SKM-1 (cell line): Measurements from ENCODE around the gene FAM221A.
"Not testable (repeated sequence)": the region's sequence is repeated elsewhere in the genome, so short reads cannot be mapped to it uniquely, and the experiment has no call there.

ENCODE experiments used
- DNase-seq: peaks from one replicate; lab custom pipeline; 2025; ENCODE audit not compliant: unreplicated experiment; lab: John Stamatoyannopoulos, UW

Gene FAM221A

DNA sequence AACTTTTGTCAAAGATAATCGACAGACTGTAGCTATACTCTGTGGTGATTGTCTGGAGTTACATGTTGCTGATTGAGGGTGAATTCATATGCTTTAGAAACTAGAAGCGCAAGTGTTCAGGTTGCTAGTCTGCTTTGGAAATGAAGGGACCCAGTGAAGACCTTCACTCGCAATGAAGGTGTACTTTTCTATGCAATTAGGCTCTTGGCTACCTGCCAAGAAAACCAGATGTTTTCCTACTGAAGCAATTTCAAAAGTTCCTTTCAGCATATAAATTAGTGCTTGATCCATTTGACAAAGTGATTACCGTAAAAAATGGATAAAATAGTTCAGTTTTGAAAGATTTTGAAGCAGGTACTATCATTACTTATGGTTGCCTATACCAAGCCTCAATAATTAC is 20.0 kb downstream of the FAM221A start:
- DNase-seq, result no peak

DNA sequence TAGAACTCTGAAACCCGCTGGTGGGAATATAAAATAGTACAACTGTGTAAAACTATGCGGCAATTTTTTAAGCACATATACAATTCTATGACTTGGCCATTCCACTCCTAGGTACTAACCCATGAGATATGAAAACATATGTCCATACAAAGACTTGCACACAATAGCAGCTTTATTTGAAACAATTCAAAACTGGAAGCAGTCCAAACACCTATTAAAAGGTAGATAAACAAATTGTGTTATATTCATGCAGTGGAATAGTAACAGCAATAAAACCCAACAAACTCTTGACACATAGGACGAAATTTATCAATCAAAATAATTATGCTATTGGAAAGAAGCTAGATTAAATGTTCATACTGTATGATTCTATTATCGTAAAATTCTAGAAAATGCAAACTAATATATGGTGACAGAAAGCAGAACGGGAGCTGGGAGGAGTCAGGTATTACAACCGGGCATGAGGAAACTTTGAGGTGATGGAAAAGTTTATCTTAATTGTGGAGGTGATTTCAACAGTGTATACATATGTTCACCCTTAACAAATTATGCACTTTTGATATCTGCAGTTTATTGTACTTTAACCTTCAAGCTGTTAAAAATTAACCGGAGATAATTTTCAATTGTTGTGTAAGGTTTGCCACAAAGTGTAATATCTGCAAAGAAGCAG is 29.2 kb downstream of the FAM221A start:
- DNase-seq, result no peak

DNA sequence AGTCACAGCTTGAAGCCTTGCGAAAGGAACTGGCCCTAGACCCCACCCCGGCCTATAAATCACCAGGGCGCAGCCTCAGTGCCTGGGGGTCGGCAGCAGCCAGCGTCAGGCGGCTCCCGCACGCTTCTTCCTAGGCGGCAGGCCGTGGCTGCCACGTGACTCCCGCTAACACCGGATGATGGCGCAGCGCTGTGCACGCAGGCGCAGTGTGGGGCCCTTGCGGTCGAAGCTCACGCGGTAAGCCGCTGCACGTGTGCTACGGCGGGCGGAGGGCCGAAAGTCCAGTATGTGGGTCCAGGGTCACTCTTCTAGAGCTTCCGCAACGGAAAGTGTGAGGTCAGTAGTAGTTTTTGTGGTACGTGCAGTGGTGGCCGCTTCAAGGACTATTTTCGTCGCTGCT is 30.0 kb downstream of the FAM221A start, which contains the start of gene STK31:
Gene STK31 (plus strand): TSS at position 220 of the 400 bp plus-strand sequence. CDS start 67 bp downstream, at position 287.
- DNase-seq, result no peak

DNA sequence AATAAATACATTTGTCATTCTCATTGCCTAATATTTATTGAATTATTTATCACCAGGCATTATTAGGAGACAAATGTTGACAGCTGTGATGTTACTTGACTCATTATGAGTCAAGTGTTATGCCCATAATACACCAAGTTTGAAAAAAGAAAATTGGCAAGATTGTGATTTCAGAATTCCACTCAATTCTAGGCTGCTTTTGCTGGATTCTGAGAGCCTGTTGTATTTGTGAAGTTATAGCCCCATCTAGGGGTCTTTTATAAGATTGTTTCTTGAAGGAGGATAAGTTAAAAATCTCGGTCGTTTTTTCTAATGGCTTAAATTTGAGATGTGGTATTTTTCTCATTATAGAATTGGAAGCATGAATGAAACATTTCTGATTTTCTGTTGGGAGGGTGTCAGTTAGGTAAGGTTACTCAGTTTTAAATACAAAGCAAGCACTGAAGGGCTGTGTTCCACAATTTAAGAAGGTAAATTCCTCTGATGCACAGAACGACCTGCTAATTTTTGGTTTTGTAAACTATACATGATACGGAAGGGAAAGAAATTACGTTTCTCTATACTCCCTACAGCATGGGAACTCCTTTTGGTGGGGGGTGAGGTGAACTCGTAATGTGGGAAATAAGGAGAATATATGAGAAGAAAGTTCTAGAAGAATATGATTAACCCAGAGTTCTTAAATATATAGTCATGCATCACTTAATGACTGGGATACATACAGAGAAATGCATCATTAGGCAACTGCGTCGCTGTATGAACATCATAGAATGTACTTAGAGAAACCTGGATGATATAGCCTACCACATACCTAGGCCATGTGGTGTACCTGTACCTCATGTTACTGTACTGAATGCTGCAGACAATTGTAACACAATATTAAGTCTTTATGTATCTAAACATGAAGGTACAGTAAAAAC is 32.6 kb downstream of the FAM221A start:
- DNase-seq, result peak; percentile 18

DNA sequence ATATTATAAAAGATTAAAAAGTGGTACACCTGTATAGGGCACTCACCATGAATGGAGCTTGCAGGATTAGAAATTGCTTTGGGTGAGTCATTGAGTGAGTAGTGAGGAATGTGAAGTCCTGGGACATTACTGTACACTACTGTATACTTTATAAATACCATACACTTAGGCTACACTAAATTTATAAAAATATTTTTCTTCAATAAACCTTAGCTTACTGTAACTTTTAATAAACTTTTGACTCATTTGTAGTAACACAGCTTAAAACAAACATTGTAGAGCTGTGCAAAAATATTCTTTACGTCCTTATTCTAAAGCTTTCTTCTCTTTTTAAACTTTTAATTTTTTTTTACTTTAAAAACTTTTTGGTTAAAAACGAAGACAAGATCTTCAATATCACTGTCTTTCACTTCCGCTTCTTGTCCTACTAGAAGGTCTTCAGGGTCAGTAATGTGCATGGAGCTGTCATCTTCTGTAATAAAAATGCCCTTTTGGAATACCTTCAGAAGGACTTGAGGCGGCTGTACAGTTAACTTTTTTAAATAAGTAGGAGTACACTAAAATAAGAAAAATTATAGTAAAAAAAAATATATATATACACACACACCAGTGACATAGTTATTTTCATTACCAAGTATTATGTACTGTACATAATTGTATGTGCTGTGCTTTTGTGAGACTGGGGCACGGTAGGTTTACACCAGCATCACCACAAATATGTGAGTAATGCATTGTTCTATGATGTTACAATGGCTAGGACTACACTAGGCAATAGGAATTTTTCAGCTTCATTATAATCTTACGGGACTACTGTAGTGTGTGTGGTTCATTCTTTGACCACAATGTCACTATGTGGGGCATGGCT is 33.5 kb downstream of the FAM221A start:
- DNase-seq, result no peak

DNA sequence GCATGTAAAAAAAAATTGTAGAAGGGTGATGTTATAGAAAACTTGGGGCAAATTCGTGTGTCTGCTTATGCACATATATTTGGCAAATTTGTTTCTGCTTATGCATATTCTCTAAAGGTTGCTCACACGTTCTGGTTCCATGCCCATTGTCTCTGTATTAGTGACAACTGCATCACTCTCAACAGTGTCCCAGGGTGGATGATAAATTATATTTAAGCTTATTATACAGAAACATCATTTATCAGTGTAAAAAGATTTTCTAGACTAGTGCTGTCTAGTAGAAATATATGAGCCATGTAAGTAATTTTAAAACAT is 34.1 kb downstream of the FAM221A start:
- DNase-seq, result no peak

DNA sequence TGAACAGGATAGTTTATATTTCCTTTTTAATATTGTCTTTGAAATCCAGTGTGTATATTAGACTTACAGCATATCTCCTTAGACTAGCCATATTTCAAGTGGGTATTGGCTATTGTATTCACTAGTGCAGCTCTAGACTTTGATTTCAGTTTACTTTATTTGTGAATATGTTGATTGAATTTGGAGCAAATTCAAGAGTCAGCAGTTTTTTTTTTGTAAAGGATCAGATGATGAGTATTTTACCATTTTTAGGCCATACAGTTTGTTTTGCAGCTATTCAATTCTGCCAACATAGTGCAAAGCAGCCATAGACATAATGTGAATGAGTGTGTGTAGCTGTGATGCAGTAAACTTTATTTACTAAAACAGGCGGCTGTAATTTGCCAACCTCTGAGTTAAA is 34.6 kb downstream of the FAM221A start:
- DNase-seq, result no peak

DNA sequence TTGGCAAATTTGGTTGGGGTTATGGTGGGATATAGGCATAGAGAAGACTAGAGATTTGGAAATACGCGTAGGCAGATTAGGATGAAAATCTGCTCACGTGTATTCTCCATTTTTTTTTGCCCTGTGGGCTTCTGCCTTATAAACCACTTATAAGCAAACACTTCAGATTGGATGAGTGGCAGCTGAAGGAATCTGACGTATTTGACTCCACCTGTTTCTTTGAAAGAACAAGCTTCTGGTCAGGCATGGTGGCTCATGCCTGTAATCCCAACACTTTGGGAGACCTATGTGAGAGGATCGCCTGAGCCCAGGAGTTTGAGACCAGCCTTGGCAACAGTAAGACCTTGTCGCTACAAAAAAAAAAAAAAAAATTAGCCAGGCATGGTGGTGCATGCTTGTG is 35.1 kb downstream of the FAM221A start:
- DNase-seq, result no peak

DNA sequence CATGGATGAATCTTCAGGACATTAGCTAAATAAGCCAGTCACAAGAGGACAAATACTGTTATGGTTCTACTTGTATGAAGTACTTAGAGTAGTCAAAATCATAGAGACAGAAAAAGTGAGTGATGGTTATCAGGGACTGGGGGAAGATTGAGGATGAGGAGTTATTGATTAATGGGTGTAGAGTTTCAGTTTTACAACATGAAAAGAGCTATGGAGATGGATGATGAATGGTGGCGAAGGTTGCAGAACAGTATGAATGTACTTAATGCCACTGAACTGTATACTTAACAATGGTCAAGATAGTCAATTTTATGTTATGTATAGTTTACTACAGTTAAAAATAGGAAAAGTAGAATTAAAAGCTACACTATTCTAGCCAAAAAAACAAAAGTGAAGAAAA is 37.8 kb downstream of the FAM221A start:
- DNase-seq, result no peak

DNA sequence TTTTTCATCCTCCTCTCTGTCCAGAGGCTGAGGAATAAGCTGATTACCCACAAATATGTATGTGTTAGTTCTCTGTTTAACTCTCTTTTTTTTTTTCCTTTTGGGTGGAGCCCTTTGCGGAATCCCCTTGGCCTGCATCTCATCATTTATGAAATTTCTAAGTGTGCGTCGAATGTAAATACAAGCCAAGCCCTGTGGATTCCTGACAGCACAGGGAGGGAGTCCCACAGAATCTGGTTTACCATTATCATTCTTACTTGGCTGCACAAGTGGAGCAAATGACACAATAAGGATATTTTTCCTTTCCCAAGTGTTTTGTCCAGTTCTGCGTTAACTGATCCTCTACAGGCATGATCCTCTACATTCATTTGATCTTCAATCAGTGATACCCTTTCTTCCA is 41.5 kb downstream of the FAM221A start:
- no peak for DNase-seq

DNA sequence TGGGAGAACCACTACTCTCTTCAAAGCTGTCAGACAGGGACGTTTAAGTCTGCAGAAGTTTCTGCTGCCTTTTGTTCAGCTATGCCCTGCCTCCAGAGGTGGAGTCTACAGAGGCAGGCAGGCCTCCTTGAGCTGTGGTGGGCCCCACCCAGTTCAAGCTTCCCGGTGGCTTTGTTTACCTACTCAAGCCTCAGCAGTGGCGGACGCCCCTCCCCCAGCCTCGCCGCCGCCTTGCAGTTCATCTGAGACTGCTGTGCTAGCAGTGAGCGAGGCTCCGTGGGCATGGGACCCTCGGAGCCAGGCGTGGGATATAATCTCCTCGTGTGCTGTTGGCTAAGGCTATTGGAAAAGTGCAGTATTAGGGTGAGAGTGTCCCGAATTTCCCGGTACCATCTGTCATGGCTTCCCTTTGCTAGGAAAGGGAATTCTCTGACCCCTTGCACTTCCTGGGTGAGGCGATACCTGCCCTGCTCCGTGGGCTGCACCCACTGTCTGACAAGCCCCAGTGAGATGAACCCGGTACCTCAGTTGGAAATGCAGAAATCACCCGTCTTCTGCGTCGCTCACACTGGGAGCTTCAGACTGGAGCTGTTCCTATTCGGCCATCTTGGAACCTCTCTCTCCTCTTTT is 42.7 kb downstream of the FAM221A start:
- DNase-seq, result not testable (repeated sequence)

DNA sequence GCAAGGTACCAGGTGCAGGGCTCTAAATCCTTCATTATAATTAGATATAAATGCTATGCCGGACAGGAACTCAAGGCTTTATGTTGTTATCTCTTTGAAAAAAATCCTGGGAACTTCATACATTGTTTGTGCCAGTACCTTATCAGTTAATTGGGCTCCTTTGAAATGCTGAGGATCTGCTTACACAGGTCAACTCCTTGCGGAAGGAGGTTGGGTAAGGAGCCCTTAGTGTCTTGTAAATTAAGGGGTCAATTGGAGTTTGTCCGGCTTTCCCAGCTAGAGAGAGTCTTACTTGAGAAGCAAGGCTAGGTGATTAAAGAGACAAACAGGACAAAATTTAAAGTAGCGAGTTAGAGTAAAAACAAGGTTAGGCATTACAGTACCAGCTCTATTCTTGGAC is 44.1 kb downstream of the FAM221A start:
- DNase-seq, result not testable (repeated sequence)

DNA sequence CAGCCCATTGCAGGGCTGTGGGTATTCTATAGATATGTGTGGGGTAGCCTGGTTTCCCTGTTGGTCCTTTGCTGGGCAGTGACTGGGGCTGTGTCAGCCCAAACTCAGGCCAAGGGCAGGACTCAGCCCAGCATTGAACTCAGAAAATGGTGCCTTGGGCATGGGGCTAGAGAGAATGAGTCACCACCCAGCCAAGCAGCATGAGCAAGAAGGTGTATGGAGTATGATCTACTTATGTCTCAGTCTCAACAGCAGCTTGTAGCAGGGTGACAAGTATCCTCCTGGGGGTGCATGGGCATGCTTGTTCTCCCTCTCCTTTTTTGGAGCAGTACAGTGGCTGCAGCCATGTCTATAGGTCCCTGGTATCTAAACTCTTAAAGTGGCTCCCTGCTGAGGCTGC is 62.1 kb downstream of the FAM221A start:
- no peak for DNase-seq

DNA sequence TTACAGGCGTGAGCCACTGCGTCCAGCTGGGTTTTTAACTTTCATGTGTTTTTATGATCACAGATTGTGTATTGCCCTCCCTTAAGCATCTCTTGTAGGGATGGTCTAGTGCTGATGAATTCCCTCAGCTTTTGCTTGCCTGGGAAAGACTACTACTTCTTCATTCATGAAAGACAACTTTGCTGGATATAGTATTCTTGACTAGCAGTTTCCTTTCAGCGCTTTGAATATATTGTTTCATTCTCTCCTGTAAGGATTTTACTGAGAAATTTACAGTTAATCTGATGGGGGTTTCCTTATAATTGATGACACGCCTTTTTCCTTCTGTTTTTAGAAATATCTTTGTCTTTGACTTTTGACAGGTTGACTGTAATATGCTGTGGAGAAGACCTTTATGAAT is 63.2 kb downstream of the FAM221A start:
- no peak for DNase-seq

DNA sequence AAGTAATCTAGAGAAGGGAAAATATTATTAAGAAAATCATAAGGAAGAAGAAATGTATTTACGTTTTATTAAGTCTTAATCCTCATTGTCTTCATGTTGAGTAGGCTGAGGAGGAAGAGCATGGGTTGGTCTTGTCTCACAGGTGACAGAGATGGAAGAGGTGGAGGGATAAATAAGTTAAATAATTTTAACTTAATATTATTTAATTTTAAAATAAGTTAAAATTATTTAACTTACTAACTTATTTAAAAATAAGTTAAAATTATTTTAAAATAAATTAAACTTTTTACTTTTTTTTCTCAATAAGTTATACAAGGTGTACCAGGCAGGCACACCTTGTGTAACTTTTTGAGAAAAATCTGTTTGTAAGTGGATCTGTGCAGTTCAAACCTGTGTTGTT is 66.6 kb downstream of the FAM221A start:
- DNase-seq, result no peak

DNA sequence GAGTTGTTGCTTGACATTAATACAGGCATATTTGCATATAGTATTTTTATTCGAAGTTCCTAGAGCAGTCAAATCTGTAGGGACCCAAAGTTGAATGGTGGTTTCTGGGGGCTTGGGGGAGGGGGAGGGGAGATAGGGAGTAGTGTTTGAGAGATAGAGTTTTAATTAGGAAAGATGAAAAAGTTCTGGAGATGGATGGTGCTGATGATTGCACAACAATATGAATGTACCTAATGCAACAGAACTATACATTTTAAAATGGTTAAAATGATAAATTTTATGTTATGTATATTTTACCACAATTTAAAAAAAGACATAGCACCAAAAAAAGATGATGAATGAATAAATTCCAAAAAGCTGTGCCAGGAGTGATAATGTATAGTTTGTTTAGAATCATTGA is 71.9 kb downstream of the FAM221A start:
- DNase-seq, result no peak
